GM12878 (cell line): ENCODE measurements around the gene DCAF4L1. TPM values are rescaled to one million over a fixed set of nuclear protein-coding genes. Genes with fewer than 3 reads are reported as not detected.

ENCODE experiments used
- BCL11A ChIP-seq: IDR thresholded peaks from 2 replicates; pipeline ENCODE4 v1.6.1; 2011; ENCODE audit warnings: low read depth, low read length
- CREB1 ChIP-seq: IDR thresholded peaks from 2 replicates; pipeline ENCODE4 v1.6.1; 2012; ENCODE audit warnings: low read depth, mild to moderate bottlenecking, inconsistent platforms
- DPF2 ChIP-seq: fragments of 450-650 bp; IDR thresholded peaks from 2 replicates; pipeline ENCODE4 v1.6.1; 2017; ENCODE audit warnings: mild to moderate bottlenecking
- ESRRA ChIP-seq: IDR thresholded peaks from 2 replicates; pipeline ENCODE4 v1.6.1; 2012; ENCODE audit warnings: mild to moderate bottlenecking, low read length, improper control_type of control experiment
- FOXK2 ChIP-seq: fragments of 450-650 bp; IDR thresholded peaks from 2 replicates; pipeline ENCODE4 v1.6.1; 2017; ENCODE audit warnings: mild to moderate bottlenecking, moderate library complexity
- HCFC1 ChIP-seq: fragments of 150-350 bp; IDR thresholded peaks from 2 replicates; pipeline ENCODE4 v1.6.1; 2014; ENCODE audit warnings: low read length
- IRF4 ChIP-seq: IDR thresholded peaks from 2 replicates; pipeline ENCODE4 v1.6.1; 2011; ENCODE audit warnings: low read depth, low read length
- KAT2A ChIP-seq: conservative IDR thresholded peaks from 2 replicates; pipeline ENCODE4 v1.6.1; 2011; ENCODE audit warnings: low read depth, low read length; ENCODE audit not compliant: control insufficient read depth
- LARP7 ChIP-seq: fragments of 450-650 bp; IDR thresholded peaks from 2 replicates; pipeline ENCODE4 v1.6.1; 2017; ENCODE audit warnings: mild to moderate bottlenecking
- MYB ChIP-seq: fragments of 150-350 bp; IDR thresholded peaks from 2 replicates; pipeline ENCODE4 v1.6.1; 2014; ENCODE audit warnings: mild to moderate bottlenecking, low read depth, low read length, borderline replicate concordance
- NBN ChIP-seq: fragments of 450-650 bp; IDR thresholded peaks from 2 replicates; pipeline ENCODE4 v1.6.1; 2016
- NR2C1 ChIP-seq: fragments of 450-650 bp; IDR thresholded peaks from 2 replicates; pipeline ENCODE4 v1.6.1; 2017; ENCODE audit warnings: antibody characterized with exemption, mild to moderate bottlenecking, moderate library complexity
- PRDM15 ChIP-seq: fragments of 450-650 bp; formaldehyde crosslinking; IDR thresholded peaks from 2 replicates; pipeline ENCODE4 v1.4.0; 2020; ENCODE audit warnings: mild to moderate bottlenecking, moderate library complexity
- RAD21 ChIP-seq: IDR thresholded peaks from 2 replicates; pipeline ENCODE4 v1.6.1; 2011; ENCODE audit warnings: mild to moderate bottlenecking, low read depth, low read length, moderate library complexity; ENCODE audit not compliant: insufficient read depth
- RELB ChIP-seq: fragments of 450-650 bp; IDR thresholded peaks from 2 replicates; pipeline ENCODE4 v1.6.1; 2017; ENCODE audit warnings: low read depth, mild to moderate bottlenecking, moderate library complexity
- TAF1 ChIP-seq: IDR thresholded peaks from 2 replicates; pipeline ENCODE4 v1.6.1; 2011; ENCODE audit warnings: mild to moderate bottlenecking, low read depth, low read length, borderline replicate concordance
- TCF7 ChIP-seq: IDR thresholded peaks from 2 replicates; pipeline ENCODE4 v1.6.1; 2014; ENCODE audit warnings: antibody characterized with exemption, borderline replicate concordance
- polyA plus RNA-seq, 11 experiments: library from polyadenylated mRNA; depleted of rRNA in 4 of 11; unstranded in 6 of 11; stranded (reverse) in 5 of 11; fragments of >200 nt; fragmentation: Nextera tagmentation in 4 of 11; fragmentation: Illumina TruSeq in 1 of 11; extraction: Ambion mirVana in 4 of 11; extraction: Trizol in 1 of 11; gene quantifications; 1 replicate in 1 of 11; 2 replicates in 10 of 11; pipeline versions ENCODE4 v1.2.1 to v1.2.3, GENCODE V29; 2011 to 2016; ENCODE audit warnings: inconsistent platforms in 2 of 11, missing spikeins in 2 of 11, low read depth in 1 of 11
- total RNA-seq, 4 experiments: library from RNA; depleted of rRNA in 3 of 4; stranded (reverse); fragments of >200 nt in 3 of 4; fragmentation: Illumina TruSeq in 1 of 4; extraction: Trizol in 1 of 4; gene quantifications; 2 replicates each; pipeline versions ENCODE4 v1.2.1 to v1.2.3, GENCODE V29; 2013 to 2021
- TF ChIP-seq, protein P1 (sequence below): fragments of 450-650 bp; IDR thresholded peaks from 2 replicates; pipeline ENCODE4 v1.6.1; 2018; ENCODE audit warnings: mild to moderate bottlenecking, low read depth, moderate library complexity; ENCODE audit not compliant: partially characterized antibody
- TF ChIP-seq, protein P2 (sequence below): fragments of 450-650 bp; IDR thresholded peaks from 2 replicates; pipeline ENCODE4 v1.6.1; 2017; ENCODE audit warnings: mild to moderate bottlenecking, moderate library complexity

The DCAF4L1 gene
- total and polyA plus RNA-seq, 10 of the 15 experiments (the other 5 are each of a cell fraction or from before 2014, with no cell fraction given): 0.04 to 0.48 (median 0.18) TPM

GRCh38 chr4:41934901-41935651 is 46.5 kb upstream of the DCAF4L1 start, which contains the start of gene TMEM33 (continued):
- TF ChIP-seq, protein P1, sequence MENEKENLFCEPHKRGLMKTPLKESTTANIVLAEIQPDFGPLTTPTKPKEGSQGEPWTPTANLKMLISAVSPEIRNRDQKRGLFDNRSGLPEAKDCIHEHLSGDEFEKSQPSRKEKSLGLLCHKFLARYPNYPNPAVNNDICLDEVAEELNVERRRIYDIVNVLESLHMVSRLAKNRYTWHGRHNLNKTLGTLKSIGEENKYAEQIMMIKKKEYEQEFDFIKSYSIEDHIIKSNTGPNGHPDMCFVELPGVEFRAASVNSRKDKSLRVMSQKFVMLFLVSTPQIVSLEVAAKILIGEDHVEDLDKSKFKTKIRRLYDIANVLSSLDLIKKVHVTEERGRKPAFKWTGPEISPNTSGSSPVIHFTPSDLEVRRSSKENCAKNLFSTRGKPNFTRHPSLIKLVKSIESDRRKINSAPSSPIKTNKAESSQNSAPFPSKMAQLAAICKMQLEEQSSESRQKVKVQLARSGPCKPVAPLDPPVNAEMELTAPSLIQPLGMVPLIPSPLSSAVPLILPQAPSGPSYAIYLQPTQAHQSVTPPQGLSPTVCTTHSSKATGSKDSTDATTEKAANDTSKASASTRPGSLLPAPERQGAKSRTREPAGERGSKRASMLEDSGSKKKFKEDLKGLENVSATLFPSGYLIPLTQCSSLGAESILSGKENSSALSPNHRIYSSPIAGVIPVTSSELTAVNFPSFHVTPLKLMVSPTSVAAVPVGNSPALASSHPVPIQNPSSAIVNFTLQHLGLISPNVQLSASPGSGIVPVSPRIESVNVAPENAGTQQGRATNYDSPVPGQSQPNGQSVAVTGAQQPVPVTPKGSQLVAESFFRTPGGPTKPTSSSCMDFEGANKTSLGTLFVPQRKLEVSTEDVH: peak; percentile 93
- no peak for TF ChIP-seq RAD21
- 0 out of 2 replicates have a peak, but pooled peaks have one; percentile 50 for TF ChIP-seq LARP7
- peak; percentile 86 for TF ChIP-seq RELB
- TF ChIP-seq DPF2: peak; percentile 59; the same call in 1 of the 2 replicates
- TF ChIP-seq FOXK2: no peak
- TF ChIP-seq CREB1: peak; percentile 80
- no peak for TF ChIP-seq MYB
- TF ChIP-seq, protein P2, sequence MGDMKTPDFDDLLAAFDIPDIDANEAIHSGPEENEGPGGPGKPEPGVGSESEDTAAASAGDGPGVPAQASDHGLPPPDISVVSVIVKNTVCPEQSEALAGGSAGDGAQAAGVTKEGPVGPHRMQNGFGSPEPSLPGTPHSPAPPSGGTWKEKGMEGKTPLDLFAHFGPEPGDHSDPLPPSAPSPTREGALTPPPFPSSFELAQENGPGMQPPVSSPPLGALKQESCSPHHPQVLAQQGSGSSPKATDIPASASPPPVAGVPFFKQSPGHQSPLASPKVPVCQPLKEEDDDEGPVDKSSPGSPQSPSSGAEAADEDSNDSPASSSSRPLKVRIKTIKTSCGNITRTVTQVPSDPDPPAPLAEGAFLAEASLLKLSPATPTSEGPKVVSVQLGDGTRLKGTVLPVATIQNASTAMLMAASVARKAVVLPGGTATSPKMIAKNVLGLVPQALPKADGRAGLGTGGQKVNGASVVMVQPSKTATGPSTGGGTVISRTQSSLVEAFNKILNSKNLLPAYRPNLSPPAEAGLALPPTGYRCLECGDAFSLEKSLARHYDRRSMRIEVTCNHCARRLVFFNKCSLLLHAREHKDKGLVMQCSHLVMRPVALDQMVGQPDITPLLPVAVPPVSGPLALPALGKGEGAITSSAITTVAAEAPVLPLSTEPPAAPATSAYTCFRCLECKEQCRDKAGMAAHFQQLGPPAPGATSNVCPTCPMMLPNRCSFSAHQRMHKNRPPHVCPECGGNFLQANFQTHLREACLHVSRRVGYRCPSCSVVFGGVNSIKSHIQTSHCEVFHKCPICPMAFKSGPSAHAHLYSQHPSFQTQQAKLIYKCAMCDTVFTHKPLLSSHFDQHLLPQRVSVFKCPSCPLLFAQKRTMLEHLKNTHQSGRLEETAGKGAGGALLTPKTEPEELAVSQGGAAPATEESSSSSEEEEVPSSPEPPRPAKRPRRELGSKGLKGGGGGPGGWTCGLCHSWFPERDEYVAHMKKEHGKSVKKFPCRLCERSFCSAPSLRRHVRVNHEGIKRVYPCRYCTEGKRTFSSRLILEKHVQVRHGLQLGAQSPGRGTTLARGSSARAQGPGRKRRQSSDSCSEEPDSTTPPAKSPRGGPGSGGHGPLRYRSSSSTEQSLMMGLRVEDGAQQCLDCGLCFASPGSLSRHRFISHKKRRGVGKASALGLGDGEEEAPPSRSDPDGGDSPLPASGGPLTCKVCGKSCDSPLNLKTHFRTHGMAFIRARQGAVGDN: peak; percentile 41; the same call in 1 of the 2 replicates
- TF ChIP-seq ESRRA: no peak
- 0 out of 2 replicates have a peak, but pooled peaks have one; percentile 6 for TF ChIP-seq TCF7
- TF ChIP-seq KAT2A: no peak
- peak; percentile 99 for TF ChIP-seq NR2C1
- peak; percentile 65; the same call in 1 of the 2 replicates for TF ChIP-seq NBN
- peak; percentile 78 for TF ChIP-seq IRF4
- TF ChIP-seq BCL11A: no peak
- TF ChIP-seq TAF1: peak; percentile 67; the same call in 1 of the 2 replicates
- peak; percentile 94 for TF ChIP-seq HCFC1
- no peak for TF ChIP-seq PRDM15 (CRISPR knock-in tag)
